GM12878 (cell line): ENCODE results near the gene PAM16.

Experiments
- CBX3 ChIP-seq: fragments of 200-600 bp; sonication (generic); IDR thresholded peaks from 2 replicates; pipeline ENCODE4 v1.6.1; 2016; ENCODE audit warnings: low read depth, borderline replicate concordance
- MTA2 ChIP-seq: fragments of 450-650 bp; IDR thresholded peaks from 2 replicates; pipeline ENCODE4 v1.6.1; 2016; ENCODE audit warnings: low read depth, mild to moderate bottlenecking, moderate library complexity
- POLR2AphosphoS5 ChIP-seq: IDR thresholded peaks from 2 replicates; pipeline ENCODE4 v1.6.1; 2011; ENCODE audit warnings: mild to moderate bottlenecking, low read length, inconsistent platforms
- RBBP5 ChIP-seq: fragments of 200-600 bp; sonication (generic); conservative IDR thresholded peaks from 2 replicates; pipeline ENCODE4 v1.6.1; 2016
- TF ChIP-seq, protein P1 (sequence below), 3 experiments: IDR thresholded peaks in 2 of 3; conservative IDR thresholded peaks in 1 of 3; 2 replicates each; pipeline ENCODE4 v1.5.1; 2011; ENCODE audit warnings: low read depth in 3 of 3, low read length in 3 of 3, mild to moderate bottlenecking in 3 of 3, control low read depth in 2 of 3, moderate library complexity in 2 of 3, inconsistent platforms in 1 of 3, mixed read lengths in 1 of 3; ENCODE audit not compliant: control insufficient read depth in 2 of 3, insufficient read depth in 1 of 3; ENCODE audit errors: extremely low read depth in 1 of 3

DNA sequence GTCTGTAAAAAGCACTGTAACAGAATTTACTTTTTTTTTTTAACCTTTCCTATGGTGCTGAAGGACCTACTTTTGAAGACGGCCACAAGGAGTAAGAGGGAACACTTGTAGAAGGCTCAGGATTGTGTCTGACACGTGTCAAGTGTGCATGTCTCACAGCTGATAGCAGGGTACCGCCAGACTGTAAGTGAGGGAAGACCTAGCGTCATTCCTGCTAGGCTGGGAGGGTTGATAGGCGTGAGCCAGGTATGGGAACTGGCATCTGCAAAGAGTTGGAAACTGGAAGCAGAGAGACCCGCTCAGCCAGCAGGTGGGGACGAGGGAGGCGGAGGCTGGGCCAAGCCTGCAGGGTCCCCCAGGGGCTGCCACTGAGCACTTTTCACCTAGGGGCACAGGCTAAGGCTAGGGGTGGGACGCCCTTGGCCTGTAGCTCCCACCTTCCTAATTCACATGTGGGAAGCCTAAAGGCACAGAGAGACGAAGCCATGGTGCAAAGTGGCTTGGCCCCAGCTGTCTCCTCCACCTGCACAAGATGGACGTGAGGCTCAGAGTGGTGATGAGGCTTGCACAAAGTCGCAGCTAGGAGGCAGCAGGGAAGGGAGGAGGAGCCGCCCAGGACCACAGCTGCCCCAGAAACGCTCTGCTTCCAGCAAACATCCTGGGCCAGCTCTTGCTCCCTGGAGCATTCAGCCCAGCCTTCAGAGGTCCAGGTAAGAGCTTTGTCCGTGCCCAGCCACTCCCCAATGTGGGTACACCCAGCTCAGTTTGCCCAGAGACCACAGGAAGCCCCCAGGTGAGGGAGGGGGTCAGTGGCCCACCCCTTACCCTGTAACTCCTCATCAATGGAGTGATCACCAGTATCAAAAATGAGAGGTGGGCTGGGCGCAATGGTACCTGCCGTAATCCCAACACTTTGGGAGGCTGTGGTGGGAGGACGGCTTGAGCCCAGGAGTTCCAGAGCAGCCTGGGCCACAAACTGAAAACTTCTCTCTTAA is 39.4 kb upstream of the PAM16 start:
- no peak for TF ChIP-seq POLR2AphosphoS5
- TF ChIP-seq, protein P1, sequence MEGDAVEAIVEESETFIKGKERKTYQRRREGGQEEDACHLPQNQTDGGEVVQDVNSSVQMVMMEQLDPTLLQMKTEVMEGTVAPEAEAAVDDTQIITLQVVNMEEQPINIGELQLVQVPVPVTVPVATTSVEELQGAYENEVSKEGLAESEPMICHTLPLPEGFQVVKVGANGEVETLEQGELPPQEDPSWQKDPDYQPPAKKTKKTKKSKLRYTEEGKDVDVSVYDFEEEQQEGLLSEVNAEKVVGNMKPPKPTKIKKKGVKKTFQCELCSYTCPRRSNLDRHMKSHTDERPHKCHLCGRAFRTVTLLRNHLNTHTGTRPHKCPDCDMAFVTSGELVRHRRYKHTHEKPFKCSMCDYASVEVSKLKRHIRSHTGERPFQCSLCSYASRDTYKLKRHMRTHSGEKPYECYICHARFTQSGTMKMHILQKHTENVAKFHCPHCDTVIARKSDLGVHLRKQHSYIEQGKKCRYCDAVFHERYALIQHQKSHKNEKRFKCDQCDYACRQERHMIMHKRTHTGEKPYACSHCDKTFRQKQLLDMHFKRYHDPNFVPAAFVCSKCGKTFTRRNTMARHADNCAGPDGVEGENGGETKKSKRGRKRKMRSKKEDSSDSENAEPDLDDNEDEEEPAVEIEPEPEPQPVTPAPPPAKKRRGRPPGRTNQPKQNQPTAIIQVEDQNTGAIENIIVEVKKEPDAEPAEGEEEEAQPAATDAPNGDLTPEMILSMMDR (IDR thresholded peaks at IDR 0.05 in 2 of 3, conservative IDR thresholded peaks at IDR 0.05 in 1 of 3; ENCODE audit: control insufficient read depth in 2 of 3, extremely low read depth in 1 of 3, insufficient read depth in 1 of 3, low read depth in 3 of 3, low read length in 3 of 3): no peak
- no peak for TF ChIP-seq RBBP5
- TF ChIP-seq MTA2: no peak
- no peak for TF ChIP-seq CBX3
